Anterior cingulate cortex (tissue), 58 donors: ENCODE data around the gene GZMA.
"Not testable (repeated sequence)": the region's sequence is repeated elsewhere in the genome, so short reads cannot be mapped to it uniquely, and the experiment has no call there.

Experiments used
- DNase-seq, 58 donors: peaks; one replicate each; lab custom pipeline; 2025; lab: John Stamatoyannopoulos, UW

Gene GZMA

GRCh38 chr5:55102348-55102747 lies at the start of gene GZMA:
Gene GZMA, plus strand, starts transcription at chr5:55102646. Its CDS starts 37 bp downstream, at chr5:55102683.
- DNase-seq, result no peak

DNA sequence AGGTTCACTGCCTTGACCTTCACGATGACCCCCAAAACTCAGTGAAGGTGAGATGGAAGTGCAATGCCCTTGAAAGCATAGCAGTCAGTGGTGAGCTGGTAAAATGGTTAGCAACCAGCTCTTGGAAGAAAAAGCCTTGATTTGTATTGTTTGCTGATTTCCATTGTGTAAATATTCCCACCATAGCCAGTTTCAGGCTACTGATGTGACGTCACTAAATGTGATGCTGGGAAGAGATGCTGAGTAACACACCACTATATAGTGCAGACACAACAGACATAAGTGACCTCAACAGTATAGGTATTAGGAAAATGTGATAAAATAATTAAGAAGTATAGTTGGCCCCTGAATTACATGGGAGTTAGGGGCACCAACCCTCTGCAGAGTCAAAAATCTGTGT lies 47.3 kb upstream of the GZMA start:
- no peak for DNase-seq

GRCh38 chr5:55062039-55062779 lies 40.2 kb upstream of the GZMA start:
- no peak for DNase-seq

DNA sequence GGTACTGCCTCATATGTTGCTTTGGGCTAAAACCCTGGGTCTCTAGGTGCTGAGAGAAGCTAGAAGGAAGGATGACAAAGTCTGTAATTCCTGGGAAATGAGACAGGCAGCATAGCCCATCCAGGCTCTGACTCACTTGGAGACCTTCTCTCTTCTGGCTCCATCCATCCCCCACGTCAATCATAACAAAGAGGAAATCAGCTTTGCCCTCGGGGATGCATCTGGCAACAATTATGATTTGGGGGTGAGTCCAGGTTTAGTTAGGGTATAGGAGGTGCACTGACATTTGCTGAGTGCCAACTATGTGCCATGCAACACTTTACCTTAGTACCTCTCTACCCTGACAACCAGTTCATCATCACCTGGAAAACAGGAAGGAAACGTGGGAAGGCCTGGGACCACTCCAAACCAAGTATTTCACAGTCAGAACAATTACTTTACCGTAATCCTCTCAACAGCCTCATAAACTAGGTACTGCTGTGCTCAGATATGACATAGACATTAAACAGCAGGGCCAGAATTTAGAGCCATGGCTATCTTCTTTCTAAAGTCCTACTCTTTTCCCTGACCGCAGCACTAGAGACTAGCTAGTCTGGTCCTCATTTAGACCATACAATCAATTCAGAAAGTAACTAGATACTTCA lies 39.1 kb upstream of the GZMA start:
- no peak for DNase-seq

- DNase-seq, result no peak
Observed at GRCh38 chr5:55063899-55064298, 38.5 kb upstream of the GZMA start.

DNA sequence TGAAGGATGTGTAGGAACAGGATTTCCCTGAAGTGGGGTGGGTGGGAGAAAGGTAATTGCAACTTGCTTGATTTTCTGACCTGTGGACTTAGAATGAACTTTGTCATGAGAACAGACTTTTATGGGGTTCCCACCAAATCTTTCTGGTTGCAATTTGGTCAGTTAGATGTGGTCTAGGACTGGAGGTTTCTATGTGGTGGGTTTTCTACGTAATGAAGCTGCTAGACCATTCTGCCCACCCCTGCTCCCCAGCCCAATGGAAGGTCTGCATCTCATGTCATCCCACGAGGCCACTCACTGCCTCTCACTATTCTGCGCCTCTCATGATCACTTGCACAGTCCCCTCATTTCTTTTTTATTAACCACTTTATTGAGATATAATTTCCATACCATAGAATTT lies 37.9 kb upstream of the GZMA start:
- no peak for DNase-seq

DNA sequence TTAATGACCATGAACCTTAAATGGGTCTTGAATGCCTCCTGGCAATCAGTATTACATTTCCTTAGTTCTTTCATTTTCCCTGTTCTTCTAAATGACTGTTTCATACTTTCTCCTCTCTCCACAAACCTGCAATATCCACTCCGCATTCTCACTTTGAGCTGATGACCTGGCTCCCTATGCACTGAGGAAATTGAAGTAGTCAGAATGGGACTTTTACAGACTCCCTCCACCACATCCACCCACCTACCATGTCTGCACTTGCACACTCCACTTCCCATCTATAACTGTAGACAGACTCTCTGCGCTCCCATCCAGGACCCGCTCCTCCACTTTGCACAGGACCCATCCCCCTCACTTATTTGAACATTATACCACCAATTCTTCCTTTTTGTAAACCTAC lies 36.2 kb upstream of the GZMA start:
- DNase-seq, result no peak

DNA sequence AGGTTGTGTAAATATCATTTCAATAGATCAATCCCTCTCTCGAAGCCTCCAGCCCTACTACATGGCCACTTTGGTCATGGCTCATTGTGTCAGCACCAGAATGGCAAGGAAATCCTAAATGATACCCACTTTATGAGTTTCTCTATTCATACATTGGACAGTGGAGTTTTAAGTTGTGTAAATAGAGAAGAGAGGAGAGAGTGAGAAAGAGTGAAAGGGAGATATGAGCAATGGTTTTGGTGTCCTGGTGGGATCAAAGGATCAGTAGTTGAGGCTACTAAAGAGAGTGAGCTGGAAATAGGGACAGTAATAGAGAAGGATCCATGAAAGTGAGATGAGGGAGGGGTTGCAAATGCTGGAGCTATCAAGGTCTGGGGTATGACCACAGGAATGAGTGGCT lies 31.5 kb upstream of the GZMA start:
- DNase-seq, result no peak

GRCh38 chr5:55071413-55071812 lies 31.0 kb upstream of the GZMA start:
- no peak for DNase-seq

DNA sequence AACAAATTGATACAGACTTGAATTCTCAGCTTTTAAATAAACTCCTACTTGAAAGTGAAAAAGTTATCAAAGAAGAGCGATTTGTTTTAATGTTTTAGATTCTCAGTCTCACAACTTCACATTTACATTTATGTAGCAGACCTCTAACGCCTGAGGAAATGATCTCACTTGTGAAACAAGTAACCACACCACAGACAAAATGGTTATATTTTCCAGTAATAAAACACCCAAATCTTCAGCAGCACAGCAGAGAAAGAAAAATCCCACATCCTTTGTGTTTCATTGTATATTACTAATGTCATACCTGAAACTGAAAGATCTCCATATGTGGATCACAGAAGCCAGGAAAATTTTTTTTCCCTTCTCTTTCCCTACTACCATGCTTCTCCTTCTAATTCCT lies 29.8 kb upstream of the GZMA start:
- DNase-seq, result no peak

- no peak for DNase-seq
Observed at GRCh38 chr5:55073211-55073610, 29.2 kb upstream of the GZMA start.

DNA sequence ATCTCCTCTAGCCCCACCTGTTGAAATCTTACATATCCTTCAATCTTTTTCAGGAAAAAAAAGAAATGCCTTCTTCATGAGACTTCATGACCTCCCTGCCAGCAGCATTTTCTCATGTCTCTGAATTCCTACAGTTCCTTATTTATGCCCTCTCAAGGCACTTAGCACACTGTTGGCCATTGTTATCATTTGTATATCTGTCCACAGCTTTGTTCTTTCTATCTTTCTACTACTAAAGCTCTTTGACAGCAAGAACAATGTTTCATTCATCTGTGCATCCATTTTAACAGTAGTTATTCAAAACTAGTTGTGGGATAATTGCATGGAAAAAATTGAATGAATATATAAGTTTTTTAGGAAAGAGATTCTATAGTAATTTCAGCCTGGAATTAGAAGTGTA lies 20.9 kb upstream of the GZMA start:
- DNase-seq, result no peak

DNA sequence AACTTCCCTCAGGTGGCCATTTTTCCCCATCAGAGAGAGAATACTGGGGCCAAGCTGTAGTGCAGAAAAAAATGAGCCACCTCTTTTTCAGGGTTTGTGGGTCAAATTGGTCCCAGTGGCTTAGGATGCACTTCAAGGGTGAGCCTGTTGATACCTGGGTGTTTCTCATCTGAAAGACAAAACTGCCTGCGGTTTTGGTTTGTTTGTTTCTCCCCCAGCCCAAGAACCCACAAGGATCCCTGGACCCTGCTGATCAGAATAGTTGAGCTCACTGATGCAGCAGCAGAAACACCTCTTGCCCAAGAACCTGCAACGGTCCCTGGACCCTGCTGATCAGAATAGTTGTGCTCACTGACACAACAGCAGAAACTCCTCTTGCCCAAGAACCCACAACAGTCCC lies 13.1 kb upstream of the GZMA start:
- DNase-seq, result not testable (repeated sequence)

DNA sequence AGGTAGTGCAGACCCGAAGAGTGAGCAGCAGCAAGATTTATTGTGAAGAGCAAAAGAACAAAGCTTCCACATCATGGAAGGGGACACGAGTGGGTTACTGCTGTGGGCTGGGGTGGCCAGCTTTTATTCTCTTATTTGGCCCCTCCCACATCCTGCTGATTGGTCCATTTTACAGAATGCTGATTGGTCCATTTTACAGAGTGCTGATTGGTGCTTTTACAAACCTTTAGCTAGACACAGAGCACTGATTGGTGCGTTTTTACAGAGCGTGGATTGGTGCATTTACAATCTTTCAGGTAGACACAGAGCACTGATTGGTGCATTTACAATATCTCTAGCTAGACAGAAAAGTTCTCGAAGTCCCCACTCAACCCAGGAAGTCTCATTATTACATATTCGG lies 11.4 kb upstream of the GZMA start:
- DNase-seq, result not testable (repeated sequence)

- DNase-seq, result no peak
Observed at GRCh38 chr5:55096182-55096581, 6.3 kb upstream of the GZMA start.

DNA sequence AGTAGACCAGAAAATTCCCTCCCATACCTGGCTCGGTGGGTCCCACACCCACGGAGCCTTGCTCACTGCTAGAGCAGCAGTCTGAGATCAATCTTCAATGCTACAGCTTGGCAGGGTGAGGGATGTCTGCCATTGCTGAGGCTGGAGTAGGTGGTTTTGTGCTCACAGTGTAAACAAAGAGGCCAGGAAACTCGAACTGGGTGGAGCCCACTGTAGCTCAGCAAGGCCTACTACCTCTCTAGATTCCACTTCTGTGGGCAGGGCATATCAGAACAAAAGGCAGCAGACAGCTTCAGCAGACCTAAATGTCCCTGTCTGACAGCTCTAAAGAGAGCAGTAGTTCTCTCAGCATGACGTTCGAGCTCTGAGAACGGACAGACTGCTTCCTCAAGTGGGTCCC lies 5.6 kb upstream of the GZMA start:
- DNase-seq, result no peak

- not testable (repeated sequence) for DNase-seq
Observed at GRCh38 chr5:55101148-55101547, 1.3 kb upstream of the GZMA start.

- DNase-seq, result no peak
Observed at GRCh38 chr5:55101556-55102276, 730 bp upstream of the GZMA start.

DNA sequence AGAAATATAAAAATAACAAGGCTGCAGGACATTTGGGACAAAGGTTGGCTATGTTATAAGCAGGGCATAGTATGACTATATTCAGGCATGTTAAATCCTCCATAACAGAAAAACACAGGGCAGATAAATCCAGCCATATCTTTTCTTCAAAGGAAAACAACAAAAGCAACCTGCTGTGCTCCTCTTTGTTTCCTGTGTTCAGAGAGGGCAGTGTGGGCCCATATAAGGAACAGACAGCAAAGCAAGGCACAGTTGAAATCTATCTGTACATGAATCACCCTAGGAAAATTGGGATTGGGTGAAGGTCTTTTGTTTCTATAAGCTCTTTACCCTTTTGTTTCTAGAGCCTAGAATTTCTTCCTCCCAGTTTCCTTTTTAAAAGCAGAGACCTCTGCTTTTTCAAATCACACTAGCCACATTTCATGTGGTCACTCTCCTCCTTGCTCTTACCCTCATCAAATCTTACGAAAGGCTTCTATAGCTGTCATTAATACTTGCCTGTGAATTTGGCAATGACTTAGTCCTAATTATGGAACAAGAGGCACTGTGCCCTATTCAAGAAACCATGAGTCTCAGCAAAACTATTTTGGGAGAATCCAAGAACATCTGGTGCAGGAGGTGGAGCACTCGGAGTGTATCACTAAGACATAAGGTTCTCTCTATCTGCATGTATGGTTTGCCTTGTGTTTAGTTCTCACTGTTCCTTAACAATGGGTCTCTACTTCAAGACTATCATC lies 1.8 kb downstream of the GZMA start:
- no peak for DNase-seq

GRCh38 chr5:55104946-55105701 lies 2.7 kb downstream of the GZMA start:
- no peak for DNase-seq
